GM12864 (cell line): Measurements from ENCODE around the gene OSBPL9.

Experiments
- DNase-seq: peaks from one replicate; pipeline ENCODE4 v3.0.0-alpha.2; 2011; ENCODE audit warnings: low read depth
- H3K4me3 ChIP-seq: 2 replicates; pipeline ENCODE4 v1.5.1; 2011; ENCODE audit warnings: mild to moderate bottlenecking, low read depth, low read length, control low read depth
- TF ChIP-seq, protein P1 (sequence below): IDR thresholded peaks from 2 replicates; pipeline ENCODE4 v1.5.1; 2011; ENCODE audit warnings: low read depth, mild to moderate bottlenecking, moderate library complexity, low read length, control low read depth, inconsistent platforms; ENCODE audit errors: missing control alignments

OSBPL9 gene

DNA sequence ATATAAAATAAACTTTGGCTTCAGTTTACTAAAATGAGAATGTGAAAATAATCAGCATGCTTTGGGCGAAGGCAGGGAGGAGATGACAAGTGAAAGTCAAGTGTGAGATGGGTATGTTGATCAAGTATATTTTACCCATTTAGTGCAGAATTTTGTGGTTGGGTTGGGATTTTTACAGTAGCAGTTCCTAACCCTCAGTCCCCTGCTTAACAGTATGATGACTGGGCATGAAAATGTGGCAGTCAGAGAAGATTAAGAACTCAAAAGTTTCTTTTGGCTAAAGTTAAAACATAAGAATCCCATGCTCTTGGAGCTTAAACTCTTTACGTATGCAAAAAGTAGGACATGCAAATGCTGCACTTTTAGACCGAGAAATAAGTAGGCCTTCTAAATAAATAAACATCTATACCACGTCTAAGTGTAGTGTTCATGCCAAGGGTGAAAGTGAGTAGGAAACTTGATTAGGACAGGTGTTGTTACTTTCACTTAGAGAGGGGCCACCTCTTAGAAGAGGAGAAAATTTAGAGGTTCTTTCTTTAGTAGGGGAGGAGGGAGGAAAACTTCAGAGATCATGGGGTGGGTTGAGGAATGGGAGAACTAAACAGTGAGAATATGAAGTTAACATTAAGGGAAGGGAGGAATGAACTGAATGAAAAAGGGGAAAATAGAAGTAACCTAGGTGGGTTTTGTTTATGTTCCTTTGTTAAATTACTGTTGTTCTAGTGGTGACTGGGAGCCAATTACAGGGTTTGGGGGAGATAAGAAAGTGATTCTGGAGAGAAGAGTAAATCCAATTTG lies 127.8 kb downstream of the OSBPL9 start:
- DNase-seq: no peak
- TF ChIP-seq, protein P1, sequence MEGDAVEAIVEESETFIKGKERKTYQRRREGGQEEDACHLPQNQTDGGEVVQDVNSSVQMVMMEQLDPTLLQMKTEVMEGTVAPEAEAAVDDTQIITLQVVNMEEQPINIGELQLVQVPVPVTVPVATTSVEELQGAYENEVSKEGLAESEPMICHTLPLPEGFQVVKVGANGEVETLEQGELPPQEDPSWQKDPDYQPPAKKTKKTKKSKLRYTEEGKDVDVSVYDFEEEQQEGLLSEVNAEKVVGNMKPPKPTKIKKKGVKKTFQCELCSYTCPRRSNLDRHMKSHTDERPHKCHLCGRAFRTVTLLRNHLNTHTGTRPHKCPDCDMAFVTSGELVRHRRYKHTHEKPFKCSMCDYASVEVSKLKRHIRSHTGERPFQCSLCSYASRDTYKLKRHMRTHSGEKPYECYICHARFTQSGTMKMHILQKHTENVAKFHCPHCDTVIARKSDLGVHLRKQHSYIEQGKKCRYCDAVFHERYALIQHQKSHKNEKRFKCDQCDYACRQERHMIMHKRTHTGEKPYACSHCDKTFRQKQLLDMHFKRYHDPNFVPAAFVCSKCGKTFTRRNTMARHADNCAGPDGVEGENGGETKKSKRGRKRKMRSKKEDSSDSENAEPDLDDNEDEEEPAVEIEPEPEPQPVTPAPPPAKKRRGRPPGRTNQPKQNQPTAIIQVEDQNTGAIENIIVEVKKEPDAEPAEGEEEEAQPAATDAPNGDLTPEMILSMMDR: no peak
- no peak overlapping the region for H3K4me3 ChIP-seq

GRCh38 chr1:51745304-51745570 lies 128.3 kb downstream of the OSBPL9 start:
- TF ChIP-seq, protein P1: no peak
- no peak overlapping the region for H3K4me3 ChIP-seq
- DNase-seq: no peak

DNA sequence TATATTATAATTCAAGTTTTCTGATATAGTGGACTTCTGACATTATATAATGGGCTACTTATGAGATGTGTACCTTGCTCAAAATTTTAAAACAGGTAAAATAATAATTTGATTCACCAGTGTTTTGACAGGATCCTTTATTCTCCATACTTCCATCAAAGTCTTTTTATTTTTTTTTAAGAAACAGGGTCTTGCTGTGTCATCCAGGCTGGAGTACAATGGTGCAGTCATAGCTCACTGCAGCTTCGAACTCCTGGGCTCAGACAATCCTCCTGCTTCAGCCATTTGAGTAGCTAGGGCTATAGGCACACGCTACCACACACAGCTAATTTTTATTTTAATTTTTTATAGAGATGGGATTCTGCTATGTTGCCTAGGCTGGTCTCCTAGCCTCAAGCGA lies 132.3 kb downstream of the OSBPL9 start:
- TF ChIP-seq, protein P1: no peak
- H3K4me3 ChIP-seq: no peak overlapping the region
- no peak for DNase-seq

- TF ChIP-seq, protein P1: no peak
- no peak for DNase-seq
- H3K4me3 ChIP-seq: no peak overlapping the region
Measured at GRCh38 chr1:51750218-51750617, 133.3 kb downstream of the OSBPL9 start.

DNA sequence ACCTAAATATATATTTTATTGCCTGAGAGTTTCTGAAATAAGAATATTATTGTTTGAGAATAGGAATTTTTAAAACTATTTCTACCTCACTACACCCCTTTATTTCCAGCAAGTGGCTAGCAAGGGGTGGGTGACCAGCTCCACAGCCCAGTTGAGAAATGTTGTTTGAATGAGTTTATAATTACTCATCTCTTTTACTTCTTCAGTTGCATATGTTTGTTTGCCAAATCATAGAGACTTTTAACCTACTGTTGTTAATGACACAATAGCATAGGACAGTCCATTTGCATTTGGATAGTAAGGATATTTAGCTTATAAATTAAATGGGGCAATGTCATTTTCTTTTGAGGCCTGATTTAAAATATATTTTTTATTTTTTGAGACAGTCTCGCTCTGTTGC lies 133.8 kb downstream of the OSBPL9 start:
- H3K4me3 ChIP-seq: no peak overlapping the region
- TF ChIP-seq, protein P1: no peak
- DNase-seq: no peak

DNA sequence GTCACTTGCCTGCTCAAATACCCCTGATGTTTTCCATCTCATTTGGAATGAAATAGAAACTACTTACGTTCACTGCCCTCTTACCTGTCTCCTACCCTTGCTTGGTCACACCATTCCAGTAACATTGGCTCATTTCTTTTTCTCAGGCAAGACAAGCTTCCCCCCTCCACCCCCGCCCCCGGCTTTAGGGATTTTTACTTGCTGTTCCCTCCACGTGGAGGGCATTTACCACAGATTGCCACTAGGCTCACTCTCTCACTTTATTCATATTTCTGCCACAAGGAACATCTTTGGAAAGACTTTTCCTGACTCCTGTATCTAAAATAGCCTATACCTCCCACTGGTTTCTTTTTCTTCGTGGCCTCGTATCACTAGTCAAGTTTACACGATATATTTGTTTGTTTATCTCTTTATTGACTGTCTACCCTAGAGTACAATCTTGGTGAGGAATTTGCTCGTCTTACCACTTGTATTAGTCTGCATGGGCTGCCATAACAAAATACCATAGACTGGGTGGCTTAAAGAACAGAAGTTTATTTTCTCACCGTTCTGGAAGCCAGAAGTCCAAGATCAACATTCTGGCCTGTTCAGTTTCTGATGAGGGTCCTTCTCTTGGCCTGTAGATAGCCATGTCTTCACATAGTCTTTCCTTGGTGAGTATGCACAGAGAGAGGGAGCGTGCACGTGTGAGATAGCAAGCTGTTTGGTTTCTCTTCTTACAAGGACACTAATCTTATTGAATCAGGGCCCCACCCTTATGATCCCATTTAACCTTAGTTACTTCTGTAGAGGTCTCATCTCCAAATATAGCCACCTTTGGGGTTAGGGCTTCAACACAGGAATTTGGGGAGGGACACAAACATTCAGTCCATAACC lies 135.4 kb downstream of the OSBPL9 start:
- DNase-seq: no peak
- TF ChIP-seq, protein P1: no peak
- H3K4me3 ChIP-seq: no peak overlapping the region
